PFSK-1 (cell line): Measurements from ENCODE around the gene ALG2.

Source experiments
- FOXP2 ChIP-seq: optimal IDR thresholded peaks from 2 replicates; pipeline ENCODE3; 2011; ENCODE audit warnings: borderline replicate concordance, control low read depth, inconsistent platforms; ENCODE audit not compliant: insufficient read depth; ENCODE audit errors: extremely low read length, extremely low read depth
- POLR2AphosphoS5 ChIP-seq: IDR thresholded peaks from 2 replicates; pipeline ENCODE4 v1.6.1; 2012; ENCODE audit warnings: low read depth, mild to moderate bottlenecking, control low read depth, low read length, moderate library complexity
- SIN3A ChIP-seq: IDR thresholded peaks from 2 replicates; pipeline ENCODE4 v1.6.1; 2012; ENCODE audit warnings: mild to moderate bottlenecking, low read length, moderate library complexity, borderline replicate concordance; ENCODE audit not compliant: insufficient read depth
- TAF1 ChIP-seq: IDR thresholded peaks from 2 replicates; pipeline ENCODE4 v1.6.1; 2012; ENCODE audit warnings: low read length, control low read depth, borderline replicate concordance; ENCODE audit not compliant: insufficient read depth
- TF ChIP-seq, protein P1 (sequence below), 2 experiments: IDR thresholded peaks; 2 replicates each; pipeline versions ENCODE4 v1.6.1 to v1.8.0; 2011 to 2012; ENCODE audit warnings: low read depth in 2 of 2, low read length in 2 of 2, control low read depth in 1 of 2, inconsistent platforms in 1 of 2, mild to moderate bottlenecking in 1 of 2, moderate library complexity in 1 of 2; ENCODE audit not compliant: insufficient read depth in 1 of 2

The ALG2 gene

DNA sequence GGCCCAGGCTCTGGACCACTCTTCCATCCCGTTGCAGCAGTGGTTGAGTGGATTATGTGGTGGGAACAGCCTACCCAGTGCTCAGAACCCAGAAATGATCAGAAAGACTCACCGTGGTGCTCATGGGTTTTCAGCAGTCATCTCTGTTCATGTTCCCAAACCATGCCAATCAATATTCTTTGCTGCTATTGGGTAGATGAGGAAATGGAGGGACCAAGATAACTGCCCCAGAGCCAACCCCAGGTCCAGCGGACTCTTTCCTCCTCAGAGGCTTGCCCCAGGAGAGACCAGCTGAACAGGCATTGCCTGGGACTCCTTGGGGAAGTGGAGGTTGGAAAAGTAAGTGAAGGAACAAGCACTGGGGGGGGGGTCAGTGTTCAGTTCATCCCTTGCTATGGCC is 38.1 kb downstream of the ALG2 start:
- TF ChIP-seq, protein P1, sequence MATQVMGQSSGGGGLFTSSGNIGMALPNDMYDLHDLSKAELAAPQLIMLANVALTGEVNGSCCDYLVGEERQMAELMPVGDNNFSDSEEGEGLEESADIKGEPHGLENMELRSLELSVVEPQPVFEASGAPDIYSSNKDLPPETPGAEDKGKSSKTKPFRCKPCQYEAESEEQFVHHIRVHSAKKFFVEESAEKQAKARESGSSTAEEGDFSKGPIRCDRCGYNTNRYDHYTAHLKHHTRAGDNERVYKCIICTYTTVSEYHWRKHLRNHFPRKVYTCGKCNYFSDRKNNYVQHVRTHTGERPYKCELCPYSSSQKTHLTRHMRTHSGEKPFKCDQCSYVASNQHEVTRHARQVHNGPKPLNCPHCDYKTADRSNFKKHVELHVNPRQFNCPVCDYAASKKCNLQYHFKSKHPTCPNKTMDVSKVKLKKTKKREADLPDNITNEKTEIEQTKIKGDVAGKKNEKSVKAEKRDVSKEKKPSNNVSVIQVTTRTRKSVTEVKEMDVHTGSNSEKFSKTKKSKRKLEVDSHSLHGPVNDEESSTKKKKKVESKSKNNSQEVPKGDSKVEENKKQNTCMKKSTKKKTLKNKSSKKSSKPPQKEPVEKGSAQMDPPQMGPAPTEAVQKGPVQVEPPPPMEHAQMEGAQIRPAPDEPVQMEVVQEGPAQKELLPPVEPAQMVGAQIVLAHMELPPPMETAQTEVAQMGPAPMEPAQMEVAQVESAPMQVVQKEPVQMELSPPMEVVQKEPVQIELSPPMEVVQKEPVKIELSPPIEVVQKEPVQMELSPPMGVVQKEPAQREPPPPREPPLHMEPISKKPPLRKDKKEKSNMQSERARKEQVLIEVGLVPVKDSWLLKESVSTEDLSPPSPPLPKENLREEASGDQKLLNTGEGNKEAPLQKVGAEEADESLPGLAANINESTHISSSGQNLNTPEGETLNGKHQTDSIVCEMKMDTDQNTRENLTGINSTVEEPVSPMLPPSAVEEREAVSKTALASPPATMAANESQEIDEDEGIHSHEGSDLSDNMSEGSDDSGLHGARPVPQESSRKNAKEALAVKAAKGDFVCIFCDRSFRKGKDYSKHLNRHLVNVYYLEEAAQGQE (IDR thresholded peaks at IDR 0.05; ENCODE audit: insufficient read depth in 1 of 2, low read depth in 2 of 2, low read length in 2 of 2) = no peak
- TF ChIP-seq TAF1 = no peak
- no peak for TF ChIP-seq SIN3A
- no peak for TF ChIP-seq POLR2AphosphoS5
- TF ChIP-seq FOXP2 = no peak

DNA sequence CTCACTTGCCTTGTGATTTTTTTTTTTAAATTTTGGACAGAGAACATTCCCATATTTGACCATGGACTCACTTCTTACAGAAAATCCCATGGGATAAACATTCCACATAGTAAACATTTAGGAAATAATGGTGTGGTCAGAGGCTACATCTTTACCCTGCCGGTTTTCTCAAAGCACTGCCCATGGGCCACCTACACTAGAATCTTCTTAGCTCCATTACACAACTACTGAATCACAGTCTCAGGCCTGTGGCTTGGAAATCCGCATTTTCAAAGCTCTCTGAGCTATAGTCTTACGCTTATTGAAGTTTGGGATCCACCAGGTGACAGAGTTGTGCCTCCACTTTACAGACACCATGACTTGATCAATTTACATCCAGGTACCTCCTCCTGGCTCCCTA is 39.4 kb downstream of the ALG2 start:
- TF ChIP-seq POLR2AphosphoS5 (no peak), TAF1 (no peak)
- TF ChIP-seq, protein P1 (IDR thresholded peaks at IDR 0.05; ENCODE audit: insufficient read depth in 1 of 2, low read depth in 2 of 2, low read length in 2 of 2) = no peak

DNA sequence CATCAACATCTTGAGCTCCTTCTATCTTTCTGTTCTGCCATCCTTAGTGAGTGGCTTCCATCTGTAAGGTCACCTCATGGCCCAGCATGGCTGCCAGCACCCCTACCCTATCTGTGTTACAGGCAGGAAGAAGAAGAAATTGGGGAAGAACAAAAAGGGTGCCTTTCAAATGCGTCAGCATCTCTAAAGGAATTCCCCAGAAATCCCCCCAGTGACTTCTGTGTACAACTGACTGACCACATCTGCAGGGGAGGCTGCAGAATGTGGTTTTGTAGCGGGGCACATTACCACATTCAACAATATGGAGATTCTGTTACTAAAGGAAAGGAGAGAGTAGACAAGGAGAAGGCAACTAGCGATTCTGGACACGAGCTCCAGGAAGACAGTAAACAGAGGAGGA is 40.1 kb downstream of the ALG2 start:
- TF ChIP-seq SIN3A (no peak), FOXP2 (no peak), TAF1 (no peak)
- TF ChIP-seq, protein P1 (IDR thresholded peaks at IDR 0.05; ENCODE audit: insufficient read depth in 1 of 2, low read depth in 2 of 2, low read length in 2 of 2) = no peak

DNA sequence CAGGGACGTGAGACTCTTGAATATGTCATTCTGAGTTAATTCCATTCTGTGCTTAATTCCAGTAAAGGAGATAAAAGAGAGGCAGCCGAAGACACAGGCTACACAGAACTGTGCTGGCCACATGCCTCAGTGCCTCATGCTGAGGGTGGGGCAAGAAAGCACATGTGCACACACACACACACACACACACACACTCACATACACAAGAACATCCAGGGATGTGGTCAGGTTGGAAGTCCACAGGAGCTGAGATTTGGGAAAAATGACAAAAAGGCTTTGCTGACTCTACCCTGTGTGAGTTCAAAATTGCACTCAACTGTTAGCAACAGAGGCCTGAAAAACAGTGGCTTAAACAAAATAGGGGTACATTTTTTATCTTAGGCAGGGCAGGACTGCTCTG is 40.5 kb downstream of the ALG2 start:
- TF ChIP-seq TAF1 (no peak), FOXP2 (no peak), SIN3A (no peak), POLR2AphosphoS5 (no peak)
- TF ChIP-seq, protein P1 (IDR thresholded peaks at IDR 0.05; ENCODE audit: insufficient read depth in 1 of 2, low read depth in 2 of 2, low read length in 2 of 2) = no peak

DNA sequence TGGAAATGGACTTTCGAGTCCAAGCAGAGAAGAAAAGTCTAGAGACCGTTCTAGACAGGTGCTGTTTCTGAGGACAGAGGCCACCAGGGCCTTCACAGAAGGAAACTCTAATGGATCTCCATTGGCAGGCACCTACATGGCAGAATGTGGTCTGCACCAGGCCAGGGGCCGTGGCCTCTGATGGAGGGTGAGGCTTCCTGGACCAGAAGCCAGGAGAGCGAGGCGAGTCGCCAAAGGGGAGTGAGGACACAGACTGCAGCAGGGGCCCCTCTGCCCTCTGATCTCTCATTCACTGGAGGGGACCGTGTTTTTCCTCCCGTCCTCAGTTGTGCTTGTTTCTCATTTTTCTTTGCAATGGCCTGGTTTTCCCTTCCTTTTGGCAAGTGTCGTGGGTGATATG is 41.1 kb downstream of the ALG2 start:
- TF ChIP-seq, protein P1 (IDR thresholded peaks at IDR 0.05; ENCODE audit: insufficient read depth in 1 of 2, low read depth in 2 of 2, low read length in 2 of 2) = no peak
- TF ChIP-seq SIN3A = no peak
- TF ChIP-seq POLR2AphosphoS5 = no peak
- no peak for TF ChIP-seq TAF1
- no peak for TF ChIP-seq FOXP2
